NB4 (cell line): ENCODE measurements around the gene SELENOW.

Experiments used
- POLR2A ChIP-seq: IDR thresholded peaks from 2 replicates; pipeline ENCODE4 v1.6.1; 2011; ENCODE audit warnings: mild to moderate bottlenecking; ENCODE audit not compliant: insufficient read length; ENCODE audit errors: extremely low read depth
- TF ChIP-seq, protein P1 (sequence below): IDR thresholded peaks from one replicate; pipeline ENCODE4 v1.5.1; 2012; ENCODE audit warnings: low read depth, low read length

DNA sequence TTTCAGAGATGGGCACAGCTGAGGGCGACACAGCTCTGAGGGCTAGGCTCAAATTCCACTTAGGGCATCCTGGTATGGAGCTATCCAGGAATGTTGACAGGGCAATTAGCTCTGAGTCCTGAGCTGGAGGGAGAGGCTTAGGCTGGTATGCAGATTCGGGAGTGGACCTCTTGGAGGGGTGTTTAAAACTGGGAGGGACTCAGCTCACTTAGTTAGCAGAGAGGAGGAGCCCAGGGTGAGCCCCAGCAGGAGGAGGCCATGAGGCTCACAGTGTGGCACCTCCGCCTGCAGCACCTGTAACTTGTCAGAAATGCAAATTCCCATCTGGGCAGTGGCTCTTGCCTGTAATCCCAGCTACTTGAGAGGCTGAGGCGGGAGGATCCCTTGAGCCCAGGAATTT lies 43.4 kb upstream of the SELENOW start:
- TF ChIP-seq, protein P1, sequence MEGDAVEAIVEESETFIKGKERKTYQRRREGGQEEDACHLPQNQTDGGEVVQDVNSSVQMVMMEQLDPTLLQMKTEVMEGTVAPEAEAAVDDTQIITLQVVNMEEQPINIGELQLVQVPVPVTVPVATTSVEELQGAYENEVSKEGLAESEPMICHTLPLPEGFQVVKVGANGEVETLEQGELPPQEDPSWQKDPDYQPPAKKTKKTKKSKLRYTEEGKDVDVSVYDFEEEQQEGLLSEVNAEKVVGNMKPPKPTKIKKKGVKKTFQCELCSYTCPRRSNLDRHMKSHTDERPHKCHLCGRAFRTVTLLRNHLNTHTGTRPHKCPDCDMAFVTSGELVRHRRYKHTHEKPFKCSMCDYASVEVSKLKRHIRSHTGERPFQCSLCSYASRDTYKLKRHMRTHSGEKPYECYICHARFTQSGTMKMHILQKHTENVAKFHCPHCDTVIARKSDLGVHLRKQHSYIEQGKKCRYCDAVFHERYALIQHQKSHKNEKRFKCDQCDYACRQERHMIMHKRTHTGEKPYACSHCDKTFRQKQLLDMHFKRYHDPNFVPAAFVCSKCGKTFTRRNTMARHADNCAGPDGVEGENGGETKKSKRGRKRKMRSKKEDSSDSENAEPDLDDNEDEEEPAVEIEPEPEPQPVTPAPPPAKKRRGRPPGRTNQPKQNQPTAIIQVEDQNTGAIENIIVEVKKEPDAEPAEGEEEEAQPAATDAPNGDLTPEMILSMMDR = no peak
- TF ChIP-seq POLR2A = no peak
